HL-60/S4 treated with retinoic acid at 250 ng/mL for 4 days and 3 days (cell line): ENCODE data around the gene CFAP410.
"Not testable (repeated sequence)": the region's sequence is repeated elsewhere in the genome, so short reads cannot be mapped to it uniquely, and the experiment has no call there.

Experiments
- in situ Hi-C: fragments of 300-500 bp; cut with MboI; formaldehyde crosslinking; loops from 2 replicates; pipeline ENCODE4 v1.7.0; 2022; ENCODE audit warnings: low sequenced_read_pairs

CFAP410 gene

GRCh38 chr21:44290327-44291077 is 48.7 kb downstream of the CFAP410 start:
- in situ Hi-C loops, result no loop called here

- in situ Hi-C loops, result no loop called here
Observed at GRCh38 chr21:44289381-44290010, 49.7 kb downstream of the CFAP410 start.

GRCh38 chr21:44288251-44289110 is 50.7 kb downstream of the CFAP410 start:
- in situ Hi-C loops, result no loop called here

GRCh38 chr21:44286716-44287632 is 52.2 kb downstream of the CFAP410 start:
- in situ Hi-C loops, result no loop called here

GRCh38 chr21:44286086-44286715 is 53.0 kb downstream of the CFAP410 start:
- in situ Hi-C loops, result no loop called here

- in situ Hi-C loops, result no loop called here
Observed at GRCh38 chr21:44285138-44285992, 53.8 kb downstream of the CFAP410 start, which contains the start of gene AIRE. Gene AIRE, plus strand, starts transcription at chr21:44285876. Its CDS starts 131 bp downstream, at chr21:44286007.

GRCh38 chr21:44283948-44284347 is 55.2 kb downstream of the CFAP410 start:
- in situ Hi-C loops, result no loop called here

GRCh38 chr21:44283211-44283785 is 55.9 kb downstream of the CFAP410 start:
- in situ Hi-C loops, result not testable (repeated sequence)

- in situ Hi-C loops, result no loop called here
Observed at GRCh38 chr21:44282370-44282769, 56.8 kb downstream of the CFAP410 start.

- in situ Hi-C loops, result no loop called here
Observed at GRCh38 chr21:44281801-44282200, 57.4 kb downstream of the CFAP410 start.

- in situ Hi-C loops, result no loop called here
Observed at GRCh38 chr21:44279354-44280260, 59.6 kb downstream of the CFAP410 start.
